Measurements from ENCODE around the gene CRACR2B.

GRCh38 chr11:847876-848275 is 20.2 kb downstream of the CRACR2B start:
- TF ChIP-seq CTCF (IDR thresholded peaks at IDR 0.05), result no peak
- no peak for TF ChIP-seq EZH2 (IDR thresholded peaks at IDR 0.05; ENCODE audit: borderline replicate concordance, insufficient read depth, low read depth, low read length, poor library complexity, severe bottlenecking)
